SIG-M5 treated with dmso at 0.1 percent for 504 hours (cell line): ENCODE data around the gene ATOX1.
"Not testable (repeated sequence)": the region's sequence is repeated elsewhere in the genome, so short reads cannot be mapped to it uniquely, and the experiment has no call there.

Experiments
- DNase-seq: peaks from one replicate; lab custom pipeline; 2025; ENCODE audit not compliant: unreplicated experiment; lab: John Stamatoyannopoulos, UW

ATOX1 gene

GRCh38 chr5:151758430-151759241, at the start of gene ATOX1:
ATOX1 (minus strand) TSS chr5:151758631; CDS start chr5:151758551, 80 bp downstream.
- DNase-seq: peak; percentile 84

- DNase-seq: no peak
Observed at GRCh38 chr5:151805414-151806223, 47.2 kb upstream of the ATOX1 start.

- DNase-seq: peak; percentile 34
Observed at GRCh38 chr5:151800532-151800931, 42.1 kb upstream of the ATOX1 start.

- DNase-seq: no peak
Observed at GRCh38 chr5:151799407-151799806, 41.0 kb upstream of the ATOX1 start.

- no peak for DNase-seq
Observed at GRCh38 chr5:151798674-151799073, 40.2 kb upstream of the ATOX1 start.

GRCh38 chr5:151795426-151795825, 37.0 kb upstream of the ATOX1 start:
- no peak for DNase-seq

GRCh38 chr5:151793358-151793757, 34.9 kb upstream of the ATOX1 start:
- no peak for DNase-seq

- DNase-seq: no peak
Observed at GRCh38 chr5:151787817-151788216, 29.4 kb upstream of the ATOX1 start.

- no peak for DNase-seq
Observed at GRCh38 chr5:151786468-151786867, 28.0 kb upstream of the ATOX1 start.

- DNase-seq: no peak
Observed at GRCh38 chr5:151784141-151784540, 25.7 kb upstream of the ATOX1 start.

- not testable (repeated sequence) for DNase-seq
Observed at GRCh38 chr5:151783664-151784063, 25.2 kb upstream of the ATOX1 start.

- no peak for DNase-seq
Observed at GRCh38 chr5:151781201-151781600, 22.8 kb upstream of the ATOX1 start.

GRCh38 chr5:151780348-151780747, 21.9 kb upstream of the ATOX1 start:
- no peak for DNase-seq

- DNase-seq: no peak
Observed at GRCh38 chr5:151779531-151780125, 21.2 kb upstream of the ATOX1 start.

GRCh38 chr5:151775025-151775606, 16.7 kb upstream of the ATOX1 start:
- DNase-seq: no peak

- no peak for DNase-seq
Observed at GRCh38 chr5:151773951-151774350, 15.5 kb upstream of the ATOX1 start.

- DNase-seq: peak; percentile 18
Observed at GRCh38 chr5:151772846-151773561, 14.6 kb upstream of the ATOX1 start.

- DNase-seq: peak; percentile 52
Observed at GRCh38 chr5:151772029-151772845, 13.8 kb upstream of the ATOX1 start.

- peak; percentile 100 for DNase-seq
Observed at GRCh38 chr5:151771259-151772028, 13.0 kb upstream of the ATOX1 start, which contains the start of gene G3BP1. G3BP1 (plus strand) TSS chr5:151771954; CDS start chr5:151786621, 14,667 bp downstream.
